HCT116 (cell line): ENCODE results near the gene TAF6.

Experiments
- CEBPB ChIP-seq: IDR thresholded peaks from 2 replicates; pipeline ENCODE4 v1.6.1; 2012; ENCODE audit warnings: low read depth
- EZH2 ChIP-seq: fragments of 200-600 bp; sonication (generic); IDR thresholded peaks from 2 replicates; pipeline ENCODE4 v1.6.1; 2017; ENCODE audit warnings: antibody characterized with exemption, mixed run types
- EZH2phosphoT487 ChIP-seq: fragments of 200-600 bp; IDR thresholded peaks from 2 replicates; pipeline ENCODE4 v1.6.1; 2018; ENCODE audit warnings: antibody characterized with exemption, borderline replicate concordance
- POLR2A ChIP-seq: IDR thresholded peaks from 2 replicates; pipeline ENCODE4 v1.7.0; 2011; ENCODE audit warnings: borderline replicate concordance; ENCODE audit not compliant: insufficient read depth, insufficient read length; ENCODE audit errors: extremely low read depth
- POLR2AphosphoS5 ChIP-seq: IDR thresholded peaks from 2 replicates; pipeline ENCODE4 v1.6.1; 2011; ENCODE audit warnings: mild to moderate bottlenecking, low read depth, low read length, moderate library complexity
- RAD21 ChIP-seq: IDR thresholded peaks from 2 replicates; pipeline ENCODE4 v1.6.1; 2012; ENCODE audit warnings: low read depth, mild to moderate bottlenecking
- SIN3A ChIP-seq: IDR thresholded peaks from 2 replicates; pipeline ENCODE4 v1.6.1; 2012; ENCODE audit warnings: low read depth
- SRF ChIP-seq: IDR thresholded peaks from 2 replicates; pipeline ENCODE4 v1.6.1; 2012; ENCODE audit warnings: low read depth
- YY1 ChIP-seq: IDR thresholded peaks from 2 replicates; pipeline ENCODE4 v1.6.1; 2011; ENCODE audit warnings: low read length, low read depth, moderate library complexity, mild to moderate bottlenecking; ENCODE audit not compliant: insufficient replicate concordance; ENCODE audit errors: extremely low read depth
- ZNF274 ChIP-seq: fragments of 200-500 bp; sonication (Bioruptor generic); IDR thresholded peaks from 2 replicates; pipeline ENCODE4 v1.6.1; 2014; ENCODE audit warnings: mild to moderate bottlenecking, low read depth, low read length, inconsistent platforms
- TF ChIP-seq, protein P1 (sequence below), 3 experiments: fragments of 200-600 bp in 1 of 3; sonication (generic) in 1 of 3; IDR thresholded peaks in 2 of 3; conservative IDR thresholded peaks in 1 of 3; 2 replicates each; pipeline ENCODE4 v1.5.1; 2012 to 2017; ENCODE audit warnings: low read depth in 2 of 3, low read length in 2 of 3, antibody characterized with exemption in 1 of 3, borderline replicate concordance in 1 of 3, control low read depth in 1 of 3, mild to moderate bottlenecking in 1 of 3, mixed read lengths in 1 of 3, mixed run types in 1 of 3, moderate library complexity in 1 of 3; ENCODE audit not compliant: insufficient read depth in 1 of 3
- TF ChIP-seq, protein P2 (sequence below): IDR thresholded peaks from 2 replicates; pipeline ENCODE4 v1.6.1; 2012
- TF ChIP-seq, protein P3 (sequence below): IDR thresholded peaks from 2 replicates; pipeline ENCODE4 v1.6.1; 2012; ENCODE audit warnings: low read depth

DNA sequence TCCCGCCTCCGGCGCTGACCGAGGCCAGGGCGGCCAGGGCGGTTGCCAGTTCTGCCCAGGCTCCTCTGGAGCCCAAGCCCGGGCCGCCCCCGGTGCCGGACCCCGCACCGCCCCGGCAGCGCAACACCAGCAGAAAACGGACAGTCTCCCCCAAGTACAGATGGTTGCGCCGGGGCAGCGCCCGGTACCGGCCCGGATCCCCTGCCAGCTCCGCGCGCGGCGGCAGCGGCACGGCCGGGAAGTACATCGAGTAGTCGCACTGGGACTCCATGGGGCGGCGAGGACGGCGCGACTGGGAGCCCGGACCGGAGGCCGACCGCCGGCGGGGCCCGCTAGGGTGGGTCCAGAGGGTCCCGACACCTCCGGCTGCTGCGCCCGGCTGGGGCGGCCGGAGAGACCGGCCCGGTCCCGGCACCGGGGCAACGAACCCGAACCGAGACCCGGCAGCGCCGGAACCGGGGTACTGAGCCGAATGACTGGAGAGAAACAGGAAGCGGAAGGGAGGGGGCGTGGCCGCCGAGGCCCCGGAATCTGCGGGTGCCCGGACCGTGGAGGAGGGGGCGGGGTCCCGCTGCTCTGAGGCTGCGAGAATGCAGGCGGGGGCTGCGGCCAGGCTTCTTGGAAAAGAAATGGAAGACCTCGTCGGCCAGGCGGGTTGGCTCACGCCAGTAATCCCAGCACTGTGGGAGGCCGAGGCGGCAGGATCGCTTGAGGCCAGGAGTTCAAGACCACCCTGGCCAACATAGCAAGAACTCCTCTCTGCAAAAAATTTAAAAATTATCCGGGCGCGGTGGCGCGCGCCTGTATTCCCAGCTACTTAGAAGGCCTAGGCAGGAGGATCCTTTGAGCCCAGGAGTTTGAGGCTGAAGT is 39.3 kb upstream of the TAF6 start, which contains the start of gene TRAPPC14:
- TF ChIP-seq POLR2AphosphoS5 (peak; percentile 88), CEBPB (no peak), YY1 (peak; percentile 5), POLR2A (peak; percentile 76), EZH2 (no peak), EZH2phosphoT487 (no peak), SRF (no peak), RAD21 (no peak), SIN3A (peak; percentile 60; the same call in 1 of the 2 replicates), ZNF274 (no peak)
- TF ChIP-seq, protein P1, sequence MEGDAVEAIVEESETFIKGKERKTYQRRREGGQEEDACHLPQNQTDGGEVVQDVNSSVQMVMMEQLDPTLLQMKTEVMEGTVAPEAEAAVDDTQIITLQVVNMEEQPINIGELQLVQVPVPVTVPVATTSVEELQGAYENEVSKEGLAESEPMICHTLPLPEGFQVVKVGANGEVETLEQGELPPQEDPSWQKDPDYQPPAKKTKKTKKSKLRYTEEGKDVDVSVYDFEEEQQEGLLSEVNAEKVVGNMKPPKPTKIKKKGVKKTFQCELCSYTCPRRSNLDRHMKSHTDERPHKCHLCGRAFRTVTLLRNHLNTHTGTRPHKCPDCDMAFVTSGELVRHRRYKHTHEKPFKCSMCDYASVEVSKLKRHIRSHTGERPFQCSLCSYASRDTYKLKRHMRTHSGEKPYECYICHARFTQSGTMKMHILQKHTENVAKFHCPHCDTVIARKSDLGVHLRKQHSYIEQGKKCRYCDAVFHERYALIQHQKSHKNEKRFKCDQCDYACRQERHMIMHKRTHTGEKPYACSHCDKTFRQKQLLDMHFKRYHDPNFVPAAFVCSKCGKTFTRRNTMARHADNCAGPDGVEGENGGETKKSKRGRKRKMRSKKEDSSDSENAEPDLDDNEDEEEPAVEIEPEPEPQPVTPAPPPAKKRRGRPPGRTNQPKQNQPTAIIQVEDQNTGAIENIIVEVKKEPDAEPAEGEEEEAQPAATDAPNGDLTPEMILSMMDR (IDR thresholded peaks at IDR 0.05 in 2 of 3, conservative IDR thresholded peaks at IDR 0.05 in 1 of 3; ENCODE audit: borderline replicate concordance in 1 of 3, insufficient read depth in 1 of 3, low read depth in 2 of 3, low read length in 2 of 3): no peak
- TF ChIP-seq, protein P2, sequence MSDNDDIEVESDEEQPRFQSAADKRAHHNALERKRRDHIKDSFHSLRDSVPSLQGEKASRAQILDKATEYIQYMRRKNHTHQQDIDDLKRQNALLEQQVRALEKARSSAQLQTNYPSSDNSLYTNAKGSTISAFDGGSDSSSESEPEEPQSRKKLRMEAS: peak; percentile 58
- TF ChIP-seq, protein P3, sequence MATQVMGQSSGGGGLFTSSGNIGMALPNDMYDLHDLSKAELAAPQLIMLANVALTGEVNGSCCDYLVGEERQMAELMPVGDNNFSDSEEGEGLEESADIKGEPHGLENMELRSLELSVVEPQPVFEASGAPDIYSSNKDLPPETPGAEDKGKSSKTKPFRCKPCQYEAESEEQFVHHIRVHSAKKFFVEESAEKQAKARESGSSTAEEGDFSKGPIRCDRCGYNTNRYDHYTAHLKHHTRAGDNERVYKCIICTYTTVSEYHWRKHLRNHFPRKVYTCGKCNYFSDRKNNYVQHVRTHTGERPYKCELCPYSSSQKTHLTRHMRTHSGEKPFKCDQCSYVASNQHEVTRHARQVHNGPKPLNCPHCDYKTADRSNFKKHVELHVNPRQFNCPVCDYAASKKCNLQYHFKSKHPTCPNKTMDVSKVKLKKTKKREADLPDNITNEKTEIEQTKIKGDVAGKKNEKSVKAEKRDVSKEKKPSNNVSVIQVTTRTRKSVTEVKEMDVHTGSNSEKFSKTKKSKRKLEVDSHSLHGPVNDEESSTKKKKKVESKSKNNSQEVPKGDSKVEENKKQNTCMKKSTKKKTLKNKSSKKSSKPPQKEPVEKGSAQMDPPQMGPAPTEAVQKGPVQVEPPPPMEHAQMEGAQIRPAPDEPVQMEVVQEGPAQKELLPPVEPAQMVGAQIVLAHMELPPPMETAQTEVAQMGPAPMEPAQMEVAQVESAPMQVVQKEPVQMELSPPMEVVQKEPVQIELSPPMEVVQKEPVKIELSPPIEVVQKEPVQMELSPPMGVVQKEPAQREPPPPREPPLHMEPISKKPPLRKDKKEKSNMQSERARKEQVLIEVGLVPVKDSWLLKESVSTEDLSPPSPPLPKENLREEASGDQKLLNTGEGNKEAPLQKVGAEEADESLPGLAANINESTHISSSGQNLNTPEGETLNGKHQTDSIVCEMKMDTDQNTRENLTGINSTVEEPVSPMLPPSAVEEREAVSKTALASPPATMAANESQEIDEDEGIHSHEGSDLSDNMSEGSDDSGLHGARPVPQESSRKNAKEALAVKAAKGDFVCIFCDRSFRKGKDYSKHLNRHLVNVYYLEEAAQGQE: no peak
